Fibroblast of mammary gland (primary cell): ENCODE measurements around the gene UNCX.
A peak's percentile ranks its signal among the peaks of the same experiment; 100 is the strongest.
"Not testable (repeated sequence)": the region's sequence is repeated elsewhere in the genome, so short reads cannot be mapped to it uniquely, and the experiment has no call there.

Source experiments
- DNase-seq: peaks from one replicate; pipeline ENCODE4 v3.0.0-alpha.2; 2010; ENCODE audit warnings: low read depth
- H3K4me3 ChIP-seq: 2 replicates; pipeline ENCODE4 v1.5.1; 2011; ENCODE audit warnings: low read depth, mild to moderate bottlenecking, low read length, moderate library complexity; ENCODE audit not compliant: control insufficient read depth
- CTCF ChIP-seq: conservative IDR thresholded peaks from 2 replicates; pipeline ENCODE4 v1.5.1; 2011; ENCODE audit warnings: low read depth, low read length, inconsistent platforms; ENCODE audit not compliant: control insufficient read depth, insufficient read depth

Gene UNCX

GRCh38 chr7:1210321-1210978, 22.2 kb upstream of the UNCX start:
- H3K4me3 ChIP-seq: no peak overlapping the region

GRCh38 chr7:1210979-1211608, 21.6 kb upstream of the UNCX start:
- TF ChIP-seq CTCF: no peak
- peak; percentile 25 for DNase-seq
- H3K4me3 ChIP-seq: no peak overlapping the region

More at GRCh38 chr7:1210321-1210978, 22.2 kb upstream of the UNCX start:
- no peak for TF ChIP-seq CTCF
- DNase-seq: no peak

- DNase-seq: no peak
These were observed 21.1 kb upstream of the UNCX start for GRCh38 chr7:1211611-1212010.

GRCh38 chr7:1212025-1212424, 20.6 kb upstream of the UNCX start:
- not testable (repeated sequence) for DNase-seq, H3K4me3 ChIP-seq

More at GRCh38 chr7:1211611-1212010, 21.1 kb upstream of the UNCX start:
- no peak for TF ChIP-seq CTCF
- no peak overlapping the region for H3K4me3 ChIP-seq

GRCh38 chr7:1214516-1214915, 18.2 kb upstream of the UNCX start:
- no peak for DNase-seq
- no peak overlapping the region for H3K4me3 ChIP-seq
- no peak for TF ChIP-seq CTCF

GRCh38 chr7:1218541-1219165, 14.0 kb upstream of the UNCX start:
- no peak overlapping the region for H3K4me3 ChIP-seq
- DNase-seq: no peak
- no peak for TF ChIP-seq CTCF

- DNase-seq: no peak
- H3K4me3 ChIP-seq: no peak overlapping the region
- TF ChIP-seq CTCF: no peak
These were observed 13.2 kb upstream of the UNCX start for GRCh38 chr7:1219498-1219897.
